Osteocyte (in vitro differentiated cells): ENCODE results near the gene EVI5L. TPM values are rescaled to one million over a fixed set of nuclear protein-coding genes. Genes with fewer than 3 reads are reported as not detected.

ENCODE experiments used
- DNase-seq: peaks from one replicate; pipeline ENCODE4 v3.0.0; 2021; ENCODE audit warnings: mixed read lengths; ENCODE audit not compliant: unreplicated experiment; ENCODE audit errors: extremely low spot score
- H3K27ac Mint-ChIP-seq: one replicate; pipeline ENCODE4 v1.8.0; 2021; ENCODE audit warnings: mild to moderate bottlenecking, mixed read lengths; ENCODE audit not compliant: unreplicated experiment
- H3K27me3 Mint-ChIP-seq: one replicate; pipeline ENCODE4 v1.8.0; 2021; ENCODE audit warnings: mixed read lengths; ENCODE audit not compliant: unreplicated experiment
- H3K36me3 Mint-ChIP-seq: one replicate; pipeline ENCODE4 v1.8.0; 2021; ENCODE audit warnings: mixed read lengths; ENCODE audit not compliant: unreplicated experiment
- H3K4me1 Mint-ChIP-seq: one replicate; pipeline ENCODE4 v1.8.0; 2021; ENCODE audit warnings: mixed read lengths; ENCODE audit not compliant: unreplicated experiment
- H3K4me3 Mint-ChIP-seq: one replicate; pipeline ENCODE4 v1.8.0; 2021; ENCODE audit warnings: mild to moderate bottlenecking, moderate library complexity, mixed read lengths; ENCODE audit not compliant: unreplicated experiment
- H3K9me3 Mint-ChIP-seq: one replicate; pipeline ENCODE4 v1.8.0; 2021; ENCODE audit warnings: mixed read lengths; ENCODE audit not compliant: unreplicated experiment
- total RNA-seq: library from RNA; stranded (reverse); gene quantifications from 2 replicates; pipeline ENCODE4 v1.2.1, GENCODE V29; 2021
- TF ChIP-seq, protein P1 (sequence below): fragments of 200-600 bp; sonication (generic); IDR thresholded peaks from 2 replicates; pipeline ENCODE4 v1.5.0; 2021; ENCODE audit warnings: antibody characterized with exemption, mild to moderate bottlenecking, moderate library complexity

EVI5L gene
- total RNA-seq, 1 donor from 2014 or later, result 27.6 TPM

DNA sequence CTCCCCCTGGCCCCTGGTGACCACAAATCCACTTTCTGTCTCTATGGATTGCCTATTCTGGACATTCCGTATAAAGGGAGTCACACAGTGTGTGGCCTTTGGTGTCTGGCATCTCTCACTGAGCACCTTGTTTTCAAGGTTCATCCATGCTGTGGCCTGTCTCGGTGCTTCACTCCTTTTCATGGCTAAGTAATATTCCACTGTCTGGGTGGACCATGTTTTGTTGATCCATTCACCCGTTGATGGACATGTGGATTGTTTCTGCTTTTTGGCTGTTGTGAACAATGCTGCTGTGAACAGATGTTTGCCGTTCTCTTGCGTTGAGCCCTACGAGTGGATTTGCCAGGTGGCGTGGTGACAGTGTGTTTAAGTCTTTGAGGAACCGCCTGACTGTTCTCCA, 10.6 kb downstream of the EVI5L start:
- no peak overlapping the region for H3K4me3 Mint-ChIP-seq
- H3K4me1 Mint-ChIP-seq, result peaks cover 15% of the 10 kb centered on the region
- TF ChIP-seq, protein P1, sequence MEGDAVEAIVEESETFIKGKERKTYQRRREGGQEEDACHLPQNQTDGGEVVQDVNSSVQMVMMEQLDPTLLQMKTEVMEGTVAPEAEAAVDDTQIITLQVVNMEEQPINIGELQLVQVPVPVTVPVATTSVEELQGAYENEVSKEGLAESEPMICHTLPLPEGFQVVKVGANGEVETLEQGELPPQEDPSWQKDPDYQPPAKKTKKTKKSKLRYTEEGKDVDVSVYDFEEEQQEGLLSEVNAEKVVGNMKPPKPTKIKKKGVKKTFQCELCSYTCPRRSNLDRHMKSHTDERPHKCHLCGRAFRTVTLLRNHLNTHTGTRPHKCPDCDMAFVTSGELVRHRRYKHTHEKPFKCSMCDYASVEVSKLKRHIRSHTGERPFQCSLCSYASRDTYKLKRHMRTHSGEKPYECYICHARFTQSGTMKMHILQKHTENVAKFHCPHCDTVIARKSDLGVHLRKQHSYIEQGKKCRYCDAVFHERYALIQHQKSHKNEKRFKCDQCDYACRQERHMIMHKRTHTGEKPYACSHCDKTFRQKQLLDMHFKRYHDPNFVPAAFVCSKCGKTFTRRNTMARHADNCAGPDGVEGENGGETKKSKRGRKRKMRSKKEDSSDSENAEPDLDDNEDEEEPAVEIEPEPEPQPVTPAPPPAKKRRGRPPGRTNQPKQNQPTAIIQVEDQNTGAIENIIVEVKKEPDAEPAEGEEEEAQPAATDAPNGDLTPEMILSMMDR, result no peak
- no peak overlapping the region for H3K27ac Mint-ChIP-seq
- DNase-seq, result no peak
- H3K9me3 Mint-ChIP-seq, result no peaks in the 10 kb centered on the region
- H3K36me3 Mint-ChIP-seq, result no peaks in the 10 kb centered on the region
- no peaks in the 10 kb centered on the region for H3K27me3 Mint-ChIP-seq

DNA sequence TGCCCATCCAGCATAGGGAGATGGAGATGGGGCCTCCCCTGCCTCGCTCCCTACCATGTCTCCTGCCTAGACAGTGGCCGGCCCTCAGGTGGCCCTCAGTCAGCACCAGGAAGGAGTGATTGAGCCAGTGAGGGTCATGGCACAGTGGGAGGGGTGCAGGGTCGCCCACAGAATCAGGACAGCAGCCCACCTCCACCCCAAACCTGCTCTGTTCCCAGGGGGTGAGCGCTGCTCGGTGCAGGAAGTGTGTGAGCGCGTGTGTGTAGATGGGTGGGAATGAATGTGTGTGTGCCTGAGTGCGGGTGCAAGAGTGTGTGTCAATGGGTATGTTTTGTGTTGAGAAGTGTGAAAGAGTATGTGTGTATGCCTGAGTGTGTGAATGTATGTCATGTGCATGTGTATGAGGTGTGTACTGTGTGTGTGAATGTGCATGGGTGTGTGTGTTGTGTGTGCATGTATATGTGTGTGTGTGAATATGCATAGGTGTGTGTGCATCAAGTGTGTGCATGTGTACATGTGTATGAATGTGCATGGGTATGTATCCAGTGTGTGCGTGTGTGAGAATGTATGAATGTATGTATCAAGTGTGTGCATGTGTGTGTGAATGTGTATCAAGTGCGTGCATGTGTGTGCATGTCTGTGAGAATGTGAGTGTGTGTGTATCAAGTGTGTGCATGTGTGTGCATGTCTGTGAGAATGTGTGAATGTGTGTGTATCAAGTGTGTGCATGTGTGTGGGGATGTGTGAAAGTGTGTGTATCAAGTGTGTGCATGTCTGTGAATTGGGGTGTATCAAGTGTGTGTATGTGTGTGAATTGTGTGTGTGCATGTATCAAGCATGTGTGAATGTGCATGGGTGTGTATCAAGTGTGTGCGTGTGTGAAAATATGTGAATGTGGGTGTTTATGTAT, 12.0 kb downstream of the EVI5L start:
- no peak overlapping the region for H3K27ac Mint-ChIP-seq

DNA sequence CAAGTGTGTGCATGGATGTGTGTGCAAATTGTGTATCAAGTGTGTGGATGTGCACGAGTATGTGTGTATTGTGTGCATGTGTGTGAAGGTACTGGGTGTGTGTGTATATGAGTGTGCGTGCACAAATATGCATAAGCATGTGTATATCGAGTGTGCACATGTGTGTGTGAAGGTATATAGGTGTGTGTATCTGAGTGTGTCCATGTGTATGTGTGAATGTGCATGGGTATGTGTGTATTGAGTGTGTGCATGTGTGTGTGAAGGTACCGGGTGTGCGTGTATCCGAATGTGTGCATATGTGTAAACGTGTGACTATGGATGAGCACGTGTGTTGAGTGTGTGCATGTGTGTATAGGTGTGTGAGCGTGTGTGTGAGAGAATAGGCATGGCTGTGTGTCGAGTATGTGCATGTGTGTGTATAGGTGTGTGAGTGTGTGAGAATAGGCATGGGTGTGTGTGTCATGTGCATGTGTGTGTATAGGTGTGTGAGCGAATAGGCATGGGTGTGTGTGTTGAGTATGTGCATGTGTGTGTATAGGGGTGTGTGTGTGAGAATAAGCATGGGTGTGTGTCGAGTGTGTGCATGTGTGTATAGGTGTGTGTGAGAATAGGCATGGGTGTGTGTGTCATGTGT, 12.8 kb downstream of the EVI5L start:
- Mint-ChIP-seq H3K36me3 (no peaks in the 10 kb centered on the region), H3K27me3 (no peaks in the 10 kb centered on the region), H3K27ac (no peak overlapping the region), H3K4me1 (peaks cover 9% of the 10 kb centered on the region), H3K4me3 (no peak overlapping the region), H3K9me3 (no peaks in the 10 kb centered on the region)
- TF ChIP-seq, protein P1, result no peak
- no peak for DNase-seq

More for the DNA sequence above, 12.0 kb downstream of the EVI5L start:
- H3K4me1 Mint-ChIP-seq, result peaks cover 15% of the 10 kb centered on the region
- H3K4me3 Mint-ChIP-seq, result no peak overlapping the region
- TF ChIP-seq, protein P1, result no peak
- H3K9me3 Mint-ChIP-seq, result no peaks in the 10 kb centered on the region
- no peaks in the 10 kb centered on the region for H3K36me3 Mint-ChIP-seq
- H3K27me3 Mint-ChIP-seq, result no peaks in the 10 kb centered on the region
- DNase-seq, result no peak

DNA sequence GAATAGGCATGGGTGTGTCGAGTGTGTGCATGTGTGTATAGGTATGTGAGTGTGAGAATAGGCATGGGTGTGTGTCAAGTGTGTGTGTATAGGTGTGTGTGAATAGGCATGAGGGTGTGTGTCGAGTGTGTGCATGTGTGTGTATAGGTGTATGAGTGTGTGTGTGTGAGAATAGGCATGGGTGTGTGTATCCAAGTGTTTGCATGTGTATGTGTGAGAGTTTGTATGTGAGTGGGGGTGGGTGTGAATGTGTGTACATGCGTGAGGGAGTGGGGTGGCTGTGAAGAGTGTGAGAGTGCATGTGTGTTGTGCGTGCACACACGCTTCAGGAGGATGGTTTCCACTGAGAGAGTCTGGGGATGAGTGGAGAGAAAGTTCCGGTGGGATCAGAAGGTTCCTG, 13.5 kb downstream of the EVI5L start:
- TF ChIP-seq, protein P1, result no peak
- peaks cover 2% of the 10 kb centered on the region for H3K4me1 Mint-ChIP-seq
- DNase-seq, result no peak
- no peaks in the 10 kb centered on the region for H3K36me3 Mint-ChIP-seq
- H3K27me3 Mint-ChIP-seq, result no peaks in the 10 kb centered on the region
- no peaks in the 10 kb centered on the region for H3K9me3 Mint-ChIP-seq
- no peak overlapping the region for H3K4me3 Mint-ChIP-seq
- no peak overlapping the region for H3K27ac Mint-ChIP-seq

DNA sequence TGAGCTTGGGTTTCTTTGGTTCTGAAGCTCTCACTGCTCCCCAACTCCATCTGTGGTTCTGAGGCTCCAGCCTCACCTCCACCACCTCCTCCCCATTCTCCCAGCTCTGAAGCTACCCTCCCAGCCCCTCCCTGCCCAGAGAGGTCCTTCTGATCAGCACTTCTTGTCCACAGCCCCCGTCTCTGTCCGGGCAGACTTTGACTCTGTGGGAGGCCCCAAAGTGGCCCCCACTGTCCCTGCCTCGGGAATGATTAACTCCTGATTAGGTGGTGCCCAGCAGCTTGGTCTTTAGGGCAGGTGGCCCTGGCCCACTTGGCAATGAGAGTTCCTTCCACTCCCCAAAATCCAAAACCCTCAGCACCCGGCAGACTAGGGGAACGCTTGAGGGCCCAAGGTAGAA, 14.4 kb downstream of the EVI5L start:
- Mint-ChIP-seq H3K4me3 (no peak overlapping the region), H3K36me3 (no peaks in the 10 kb centered on the region), H3K4me1 (no peaks in the 10 kb centered on the region), H3K27ac (no peak overlapping the region), H3K9me3 (no peaks in the 10 kb centered on the region), H3K27me3 (no peaks in the 10 kb centered on the region)
- no peak for DNase-seq
- TF ChIP-seq, protein P1, result no peak
